KMS-11 (cell line): ENCODE measurements around the gene TRPM8.
A peak's percentile ranks its signal among the peaks of the same experiment; 100 is the strongest.

Source experiments
- H2AFZ ChIP-seq: fragments of 200-600 bp; sonication (generic); 2 replicates; pipeline ENCODE4 v1.6.1; 2016; ENCODE audit warnings: antibody characterized with exemption, mixed run types, low read depth
- H3K27ac ChIP-seq: fragments of 200-600 bp; sonication (generic); 2 replicates; pipeline ENCODE4 v1.6.1; 2016; ENCODE audit warnings: mild to moderate bottlenecking, mixed run types
- H3K27me3 ChIP-seq: fragments of 200-600 bp; sonication (generic); 2 replicates; pipeline ENCODE4 v1.6.1; 2017; ENCODE audit warnings: mild to moderate bottlenecking, low read depth, mixed run types, moderate library complexity; ENCODE audit not compliant: insufficient read depth
- H3K36me3 ChIP-seq: fragments of 200-600 bp; sonication (generic); 2 replicates; pipeline ENCODE4 v1.6.1; 2017; ENCODE audit warnings: mild to moderate bottlenecking, mixed run types; ENCODE audit not compliant: insufficient read depth
- H3K4me1 ChIP-seq: fragments of 200-600 bp; sonication (generic); 2 replicates; pipeline ENCODE4 v1.6.1; 2016; ENCODE audit warnings: mild to moderate bottlenecking, low read depth, mixed run types; ENCODE audit not compliant: poor library complexity, severe bottlenecking
- H3K4me2 ChIP-seq: fragments of 200-600 bp; sonication (generic); 2 replicates; pipeline ENCODE4 v1.7.0; 2016; ENCODE audit warnings: mild to moderate bottlenecking, mixed run types
- H3K4me3 ChIP-seq: fragments of 200-600 bp; sonication (generic); IDR thresholded peaks from 2 replicates; pipeline ENCODE4 v1.6.1; 2017; ENCODE audit warnings: low read depth, low read length, mixed read lengths; ENCODE audit not compliant: insufficient read depth
- H3K79me2 ChIP-seq: fragments of 200-600 bp; sonication (generic); 2 replicates; pipeline ENCODE4 v1.6.1; 2016; ENCODE audit warnings: low read depth, mixed run types; ENCODE audit not compliant: insufficient read depth
- H3K9ac ChIP-seq: fragments of 200-600 bp; sonication (generic); 2 replicates; pipeline ENCODE4 v1.6.1; 2016; ENCODE audit warnings: mild to moderate bottlenecking, mixed run types
- H4K20me1 ChIP-seq: fragments of 200-600 bp; sonication (generic); 2 replicates; pipeline ENCODE4 v1.6.1; 2016; ENCODE audit warnings: mild to moderate bottlenecking, mixed run types; ENCODE audit not compliant: insufficient read depth
- TF ChIP-seq, protein P1 (sequence below): fragments of 200-600 bp; sonication (generic); conservative IDR thresholded peaks from 2 replicates; pipeline ENCODE4 v1.6.1; 2017; ENCODE audit warnings: low read depth, mild to moderate bottlenecking, antibody characterized with exemption, low read length, moderate library complexity, mixed read lengths

The TRPM8 gene

DNA sequence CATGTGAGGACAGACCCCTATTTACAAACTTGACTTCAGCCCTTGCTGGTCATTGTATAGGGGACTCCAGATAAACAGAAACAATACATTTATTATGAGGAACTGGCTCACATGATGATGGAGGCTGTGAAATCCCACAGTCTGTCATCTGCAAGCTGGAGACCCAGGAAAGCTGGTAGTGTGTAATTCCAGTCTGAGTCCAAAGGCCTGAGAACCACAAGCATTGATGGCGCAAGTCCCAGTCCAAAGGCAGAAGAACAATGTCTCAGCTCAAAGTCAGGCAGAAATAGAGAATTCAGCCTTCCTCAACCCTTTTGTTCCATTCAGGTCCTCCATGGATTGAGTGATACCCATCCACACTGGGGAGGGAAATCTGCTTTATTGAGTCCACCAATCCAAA lies 105.3 kb downstream of the TRPM8 start:
- H3K79me2 ChIP-seq = no peaks in the 10 kb centered on the region
- H3K27me3 ChIP-seq = no peaks in the 10 kb centered on the region
- H3K4me2 ChIP-seq = no peak overlapping the region
- no peaks in the 10 kb centered on the region for H3K4me1 ChIP-seq
- no peak overlapping the region for H3K9ac ChIP-seq
- no peak overlapping the region for H3K4me3 ChIP-seq
- no peaks in the 10 kb centered on the region for H4K20me1 ChIP-seq
- no peaks in the 10 kb centered on the region for H3K36me3 ChIP-seq
- no peak overlapping the region for H2AFZ ChIP-seq
- TF ChIP-seq, protein P1, sequence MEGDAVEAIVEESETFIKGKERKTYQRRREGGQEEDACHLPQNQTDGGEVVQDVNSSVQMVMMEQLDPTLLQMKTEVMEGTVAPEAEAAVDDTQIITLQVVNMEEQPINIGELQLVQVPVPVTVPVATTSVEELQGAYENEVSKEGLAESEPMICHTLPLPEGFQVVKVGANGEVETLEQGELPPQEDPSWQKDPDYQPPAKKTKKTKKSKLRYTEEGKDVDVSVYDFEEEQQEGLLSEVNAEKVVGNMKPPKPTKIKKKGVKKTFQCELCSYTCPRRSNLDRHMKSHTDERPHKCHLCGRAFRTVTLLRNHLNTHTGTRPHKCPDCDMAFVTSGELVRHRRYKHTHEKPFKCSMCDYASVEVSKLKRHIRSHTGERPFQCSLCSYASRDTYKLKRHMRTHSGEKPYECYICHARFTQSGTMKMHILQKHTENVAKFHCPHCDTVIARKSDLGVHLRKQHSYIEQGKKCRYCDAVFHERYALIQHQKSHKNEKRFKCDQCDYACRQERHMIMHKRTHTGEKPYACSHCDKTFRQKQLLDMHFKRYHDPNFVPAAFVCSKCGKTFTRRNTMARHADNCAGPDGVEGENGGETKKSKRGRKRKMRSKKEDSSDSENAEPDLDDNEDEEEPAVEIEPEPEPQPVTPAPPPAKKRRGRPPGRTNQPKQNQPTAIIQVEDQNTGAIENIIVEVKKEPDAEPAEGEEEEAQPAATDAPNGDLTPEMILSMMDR = no peak
- no peak overlapping the region for H3K27ac ChIP-seq

DNA sequence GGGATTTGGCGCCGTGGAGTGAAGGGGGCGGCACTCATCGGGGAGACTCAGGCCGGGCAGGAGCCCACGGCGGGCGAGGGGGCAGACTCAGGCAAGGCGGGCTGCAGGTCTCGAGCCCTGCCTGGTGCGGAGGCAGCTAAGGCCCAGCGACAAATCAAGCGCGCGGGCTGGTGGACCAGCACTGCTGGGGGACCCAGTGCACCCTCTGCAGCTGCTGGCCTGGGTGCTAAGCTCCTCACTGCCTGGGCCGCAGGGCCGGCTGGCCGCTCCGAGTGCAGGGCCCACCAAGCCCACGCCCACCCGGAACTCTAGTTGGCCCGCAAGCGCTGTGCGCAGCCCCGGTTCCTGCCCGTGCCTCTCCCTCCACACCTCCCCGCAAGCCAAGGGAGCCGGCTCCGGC lies 107.1 kb downstream of the TRPM8 start:
- no peaks in the 10 kb centered on the region for H3K79me2 ChIP-seq
- no peak overlapping the region for H3K4me3 ChIP-seq
- H4K20me1 ChIP-seq = no peaks in the 10 kb centered on the region
- H2AFZ ChIP-seq = no peak overlapping the region
- no peaks in the 10 kb centered on the region for H3K4me1 ChIP-seq
- TF ChIP-seq, protein P1 = no peak
- no peaks in the 10 kb centered on the region for H3K27me3 ChIP-seq
- no peaks in the 10 kb centered on the region for H3K36me3 ChIP-seq
- no peak overlapping the region for H3K9ac ChIP-seq
- no peak overlapping the region for H3K27ac ChIP-seq
- H3K4me2 ChIP-seq = no peak overlapping the region

DNA sequence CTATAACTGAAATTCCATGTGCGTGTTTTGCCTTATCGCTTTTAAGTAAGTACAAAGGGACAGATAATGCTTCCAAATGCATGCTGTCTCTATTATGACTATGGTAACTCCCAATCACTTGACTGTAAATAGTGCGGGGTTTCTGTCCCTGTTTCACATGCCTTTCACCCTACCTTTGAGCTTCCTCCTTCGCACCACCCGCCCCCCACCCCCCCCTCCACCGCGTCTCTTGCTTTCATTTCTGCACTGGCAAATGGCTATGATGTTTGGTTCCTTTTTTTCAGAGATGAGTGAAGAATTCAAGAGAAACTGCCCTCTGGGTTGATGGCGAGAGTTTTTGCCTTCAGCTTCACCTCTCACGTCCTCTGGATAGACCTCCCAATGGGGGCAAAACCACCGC lies 108.3 kb downstream of the TRPM8 start:
- TF ChIP-seq, protein P1 = no peak
- Histone ChIP-seq H3K4me2 (peak overlapping the region; percentile 54), H3K79me2 (no peaks in the 10 kb centered on the region), H3K36me3 (no peaks in the 10 kb centered on the region), H2AFZ (no peak overlapping the region), H3K4me3 (no peak overlapping the region), H3K27ac (no peak overlapping the region), H3K4me1 (no peaks in the 10 kb centered on the region), H4K20me1 (no peaks in the 10 kb centered on the region), H3K27me3 (no peaks in the 10 kb centered on the region), H3K9ac (no peak overlapping the region)

DNA sequence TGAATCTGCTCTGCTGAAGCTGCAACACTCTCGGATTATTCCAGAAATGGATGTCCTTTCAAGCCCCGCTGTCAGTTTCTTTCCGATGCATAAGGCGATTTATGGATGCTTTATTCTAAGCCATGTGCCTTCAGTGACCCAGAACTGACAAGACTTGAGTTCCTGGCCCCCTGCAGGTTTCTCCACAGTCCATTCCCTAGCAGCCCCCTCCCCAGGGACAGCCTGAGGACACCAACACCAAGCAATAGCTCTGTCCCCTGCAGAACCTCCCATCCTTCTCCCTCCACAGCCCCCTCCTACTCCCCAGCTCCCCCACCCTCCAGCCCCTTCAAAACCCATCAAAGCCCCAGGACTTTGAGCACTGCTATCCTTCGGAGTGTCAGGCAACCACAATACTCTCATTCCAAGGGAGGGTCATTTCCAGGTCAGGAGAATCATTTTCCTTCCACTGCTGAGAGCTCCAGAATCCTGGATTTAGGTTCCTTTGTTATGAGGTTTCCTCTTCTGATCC lies 108.8 kb downstream of the TRPM8 start:
- H3K27ac ChIP-seq = no peak overlapping the region
- no peak overlapping the region for H3K4me2 ChIP-seq
- TF ChIP-seq, protein P1 = no peak
- H3K4me1 ChIP-seq = no peaks in the 10 kb centered on the region
- H3K4me3 ChIP-seq = no peak overlapping the region
- H3K36me3 ChIP-seq = no peaks in the 10 kb centered on the region
- H2AFZ ChIP-seq = no peak overlapping the region
- H3K79me2 ChIP-seq = no peaks in the 10 kb centered on the region
- H3K9ac ChIP-seq = no peak overlapping the region
- no peaks in the 10 kb centered on the region for H3K27me3 ChIP-seq
- no peaks in the 10 kb centered on the region for H4K20me1 ChIP-seq
